Endothelial cell of umbilical vein (primary cell): ENCODE data around the gene CXCL17. TPM values are rescaled to one million over a fixed set of nuclear protein-coding genes. Genes with fewer than 3 reads are reported as not detected.

Experiments
- polyA plus RNA-seq, 4 experiments: library from polyadenylated mRNA; depleted of rRNA in 3 of 4; stranded (reverse) in 3 of 4; unstranded in 1 of 4; fragments of >200 nt; gene quantifications; 2 replicates each; pipeline versions ENCODE4 v1.2.1 to v1.2.3, GENCODE V29; 2011 to 2012; ENCODE audit warnings: missing spikeins in 1 of 4
- small RNA-seq: library from RNA; depleted of rRNA; stranded (forward); fragments of <200 nt; gene quantifications from one replicate; pipeline ENCODE3, GENCODE V24; 2012; ENCODE audit warnings: low replicate concordance, low read depth; ENCODE audit not compliant: insufficient read depth, insufficient read length
- total RNA-seq: library from RNA; stranded (reverse); gene quantifications from 2 replicates; pipeline ENCODE4 v1.2.3, GENCODE V29; 2021

The CXCL17 gene
- total and polyA plus RNA-seq, 2 donors (not counting 3 experiments of a cell fraction or from before 2014, with no cell fraction given), result not detected

Small RNA genes lying within 50 kb of the gene (small RNA-seq; reads per million reads assigned to genes)
- not detected for gene RNU4-60P

Other genes starting within 250 kb of the CXCL17 start
- 19.3 and 19.5 TPM in 2 replicates for gene DEDD2, start 225.3 kb downstream of the CXCL17 start, total RNA-seq
- 34.8 and 38.5 TPM in 2 replicates for gene DEDD2, start 225.3 kb downstream of the CXCL17 start, polyA plus RNA-seq
- 13.3 and 13.4 TPM in 2 replicates for gene ZNF526, start 222.6 kb downstream of the CXCL17 start, total RNA-seq
- 6.5 and 8.0 TPM in 2 replicates for gene ZNF526, start 222.6 kb downstream of the CXCL17 start, polyA plus RNA-seq
- 48.3 and 49.5 TPM in 2 replicates for gene GSK3A, start 200.3 kb downstream of the CXCL17 start, total RNA-seq
- gene GSK3A, start 200.3 kb downstream of the CXCL17 start, polyA plus RNA-seq, result 73.7 and 74.7 TPM in 2 replicates
- gene ERF, start 187.8 kb downstream of the CXCL17 start, total RNA-seq, result 117 and 130 TPM in 2 replicates
- 102 and 125 TPM in 2 replicates for gene ERF, start 187.8 kb downstream of the CXCL17 start, polyA plus RNA-seq
- 86.0 and 86.3 TPM in 2 replicates for gene CIC, start 173.7 kb downstream of the CXCL17 start, total RNA-seq
- gene CIC, start 173.7 kb downstream of the CXCL17 start, polyA plus RNA-seq, result 18.4 and 23.5 TPM in 2 replicates
- 1.0 and 1.5 TPM in 2 replicates for gene PRR19, start 140.8 kb downstream of the CXCL17 start, total RNA-seq
- gene PRR19, start 140.8 kb downstream of the CXCL17 start, polyA plus RNA-seq, result 1.4 and 1.9 TPM in 2 replicates
- 41.4 and 47.6 TPM in 2 replicates for gene PAFAH1B3, start 140.3 kb downstream of the CXCL17 start, total RNA-seq
- gene PAFAH1B3, start 140.3 kb downstream of the CXCL17 start, polyA plus RNA-seq, result 95.0 and 115 TPM in 2 replicates
- gene TMEM145, start 129.6 kb downstream of the CXCL17 start, total RNA-seq, result not detected in 2 replicates
- gene TMEM145, start 129.6 kb downstream of the CXCL17 start, polyA plus RNA-seq, result 0.24 TPM in 1 of 2 replicates, not detected in the other
- gene MEGF8, start 117.3 kb downstream of the CXCL17 start, total RNA-seq, result 34.3 and 39.6 TPM in 2 replicates
- gene MEGF8, start 117.3 kb downstream of the CXCL17 start, polyA plus RNA-seq, result 20.6 and 25.2 TPM in 2 replicates
- gene CNFN, start 52.6 kb downstream of the CXCL17 start, total RNA-seq, result 0.73 TPM in 1 of 2 replicates, not detected in the other
- 0.23 and 0.27 TPM in 2 replicates for gene CNFN, start 52.6 kb downstream of the CXCL17 start, polyA plus RNA-seq
- gene LIPE, start 15.6 kb downstream of the CXCL17 start, total RNA-seq, result 10.4 and 13.5 TPM in 2 replicates
- 3.8 and 6.0 TPM in 2 replicates for gene LIPE, start 15.6 kb downstream of the CXCL17 start, polyA plus RNA-seq
- 2.1 and 3.6 TPM in 2 replicates for gene CEACAM1, start 85.5 kb upstream of the CXCL17 start, total RNA-seq
- gene CEACAM1, start 85.5 kb upstream of the CXCL17 start, polyA plus RNA-seq, result 2.4 and 3.5 TPM in 2 replicates
- not detected in 2 replicates for gene CEACAM8, start 152.0 kb upstream of the CXCL17 start, total RNA-seq
- gene CEACAM8, start 152.0 kb upstream of the CXCL17 start, polyA plus RNA-seq, result not detected in 2 replicates